Measurements from ENCODE around the gene TMEM272. TPM values are rescaled to one million over a fixed set of nuclear protein-coding genes. Genes with fewer than 3 reads are reported as not detected.

TMEM272 gene
- total and polyA plus RNA-seq, 2 of the 13 experiments (the other 11 are each of a cell fraction or from before 2014, with no cell fraction given): 0.37 to 0.62 TPM

- 91% methylated on average over 9 of the region's 11 CpGs for WGBS (ENCODE audit: low lambda C conversion rate)
- TF ChIP-seq ZNF205 (CRISPR knock-in tag; IDR thresholded peaks at IDR 0.05): no peak
- TF ChIP-seq, protein P1, sequence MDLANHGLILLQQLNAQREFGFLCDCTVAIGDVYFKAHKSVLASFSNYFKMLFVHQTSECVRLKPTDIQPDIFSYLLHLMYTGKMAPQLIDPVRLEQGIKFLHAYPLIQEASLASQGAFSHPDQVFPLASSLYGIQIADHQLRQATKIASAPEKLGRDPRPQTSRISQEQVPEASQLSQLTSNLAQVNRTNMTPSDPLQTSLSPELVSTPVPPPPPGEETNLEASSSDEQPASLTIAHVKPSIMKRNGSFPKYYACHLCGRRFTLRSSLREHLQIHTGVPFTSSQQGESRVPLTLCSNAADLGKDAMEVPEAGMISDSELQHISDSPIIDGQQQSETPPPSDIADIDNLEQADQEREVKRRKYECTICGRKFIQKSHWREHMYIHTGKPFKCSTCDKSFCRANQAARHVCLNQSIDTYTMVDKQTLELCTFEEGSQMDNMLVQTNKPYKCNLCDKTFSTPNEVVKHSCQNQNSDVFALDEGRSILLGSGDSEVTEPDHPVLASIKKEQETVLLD (CRISPR knock-in tag; IDR thresholded peaks at IDR 0.05; ENCODE audit: low read depth): no peak
- Histone ChIP-seq H3K9ac (ENCODE audit: insufficient read depth, low read depth, low read length) (no peak overlapping the region), H4K20me1 (ENCODE audit: insufficient read depth, low read length) (no peaks in the 10 kb centered on the region), H3K9me3 (ENCODE audit: low read length) (no peaks in the 10 kb centered on the region), H3K4me3 (replicated peaks in 1 of 3; ENCODE audit: insufficient read depth in 1 of 3, low read depth in 2 of 3, low read length in 3 of 3) (no peak overlapping the region), H2AFZ (ENCODE audit: low read length) (no peak overlapping the region), H3K27me3 (ENCODE audit: control insufficient read depth in 1 of 2, insufficient read depth in 2 of 2, low read length in 2 of 2) (no peaks in the 10 kb centered on the region), H3K27ac (ENCODE audit: extremely low read length, insufficient read depth, low read length) (no peak overlapping the region), H3K4me2 (ENCODE audit: low read depth, low read length) (no peak overlapping the region), H3K4me1 (ENCODE audit: insufficient read depth, low read length) (peaks cover 19% of the 10 kb centered on the region), H3K36me3 (replicated peaks in 1 of 2; ENCODE audit: control insufficient read depth in 1 of 2, insufficient read depth in 2 of 2, low read length in 2 of 2) (no peaks in the 10 kb centered on the region), H3K79me2 (ENCODE audit: insufficient read depth, low read length) (no peaks in the 10 kb centered on the region)
- BruUV-seq (replicated peaks): no TSS peak
- in situ Hi-C loops (cut with HindIII; ENCODE audit: extremely low pct_ligation_motif_present, low pct_unique_long_range_greater_than_20kb): no loop called here
- ATAC-seq (no peak), FAIRE-seq (no peak), DNase-seq (ENCODE audit: low spot score) (no peak)
- intact Hi-C loops (cut with micrococcal nuclease; ENCODE audit: unreplicated experiment): no loop called here
- CTCF ChIA-PET (ENCODE audit: low intra/inter-chr PET ratio, low total read pairs): no interaction called here
- POLR2A ChIA-PET: interaction anchor here (1.2 kb wide), 1 partner anchor 325 kb away, joined by 3 read pairs; no protein-coding TSS in a partner anchor
These were observed 66.6 kb downstream of the TMEM272 start for GRCh38 chr13:51778392-51778791.

GRCh38 chr13:51777921-51778320, 67.1 kb downstream of the TMEM272 start:
- Histone ChIP-seq H3K9ac (ENCODE audit: insufficient read depth, low read depth, low read length) (no peak overlapping the region), H3K27ac (ENCODE audit: extremely low read length, insufficient read depth, low read length) (no peak overlapping the region), H3K9me3 (ENCODE audit: low read length) (no peaks in the 10 kb centered on the region), H3K27me3 (ENCODE audit: control insufficient read depth in 1 of 2, insufficient read depth in 2 of 2, low read length in 2 of 2) (no peaks in the 10 kb centered on the region), H3K4me3 (replicated peaks in 1 of 3; ENCODE audit: insufficient read depth in 1 of 3, low read depth in 2 of 3, low read length in 3 of 3) (no peak overlapping the region), H3K36me3 (replicated peaks in 1 of 2; ENCODE audit: control insufficient read depth in 1 of 2, insufficient read depth in 2 of 2, low read length in 2 of 2) (no peaks in the 10 kb centered on the region), H2AFZ (ENCODE audit: low read length) (no peak overlapping the region), H4K20me1 (ENCODE audit: insufficient read depth, low read length) (no peaks in the 10 kb centered on the region), H3K79me2 (ENCODE audit: insufficient read depth, low read length) (no peaks in the 10 kb centered on the region), H3K4me2 (ENCODE audit: low read depth, low read length) (no peak overlapping the region), H3K4me1 (ENCODE audit: insufficient read depth, low read length) (peaks cover 17% of the 10 kb centered on the region)
- DNase-seq (ENCODE audit: low spot score) (no peak), FAIRE-seq (no peak), ATAC-seq (no peak)
- ChIA-PET POLR2A (interaction anchor here (1.2 kb wide), 1 partner anchor 325 kb away, joined by 3 read pairs; no protein-coding TSS in a partner anchor), CTCF (ENCODE audit: low intra/inter-chr PET ratio, low total read pairs) (no interaction called here)
- TF ChIP-seq ZSCAN22 (CRISPR knock-in tag; IDR thresholded peaks at IDR 0.05) (no peak), AGO2 (optimal IDR thresholded peaks at IDR 0.05; ENCODE audit: low read depth, low read length) (peak; percentile 31)
- no TSS peak for BruUV-seq (replicated peaks)
- in situ Hi-C loops (cut with HindIII; ENCODE audit: extremely low pct_ligation_motif_present, low pct_unique_long_range_greater_than_20kb): no loop called here
- intact Hi-C loops (cut with micrococcal nuclease; ENCODE audit: unreplicated experiment): no loop called here
- 91% methylated on average over 9 of the region's 9 CpGs for WGBS (ENCODE audit: low lambda C conversion rate)

Data from HepG2 (cell line).